T-cell (primary cell): ENCODE measurements around the gene GFER. TPM values are rescaled to one million over a fixed set of nuclear protein-coding genes. Genes with fewer than 3 reads are reported as not detected.

ENCODE experiments used
- ATAC-seq, 4 experiments: fragments of 200-7000 bp in 3 of 4; fragments of 150-1000 bp in 1 of 4; cut with Tn5 transposase; replicated peaks in 1 of 4; 1 replicate in 3 of 4; 2 replicates in 1 of 4; pipeline ENCODE4 v1.10.0; 2021; ENCODE audit warnings: moderate library complexity in 3 of 4, mild to moderate bottlenecking in 2 of 4, moderate number of reproducible peaks in 1 of 4
- CTCF ChIA-PET, 2 donors: fragments of 300-600 bp; sonication (Branson Sonifier 250); formaldehyde crosslinking; loops; one replicate each; lab custom pipeline; 2022; ENCODE audit warnings: antibody characterized with exemption in 2 of 2; lab: Charles Lee
- POLR2A ChIA-PET, 2 donors: fragments of 300-600 bp; sonication (Branson Sonifier 250); formaldehyde crosslinking; loops; one replicate each; lab custom pipeline; 2022; ENCODE audit warnings: antibody characterized with exemption in 2 of 2; lab: Charles Lee
- DNase-seq, 35 experiments: peaks; one replicate each; pipeline versions ENCODE4 v3.0.0 to v3.0.0-alpha.2; 2013 to 2023
- H3K27ac ChIP-seq: one replicate; pipeline ENCODE4 v1.5.1; 2013; ENCODE audit warnings: low read length
- H3K27me3 ChIP-seq, 2 experiments: replicated peaks in 1 of 2; 1 replicate in 1 of 2; 2 replicates in 1 of 2; pipeline versions ENCODE4 v1.6.1 to v1.7.0; 2013; ENCODE audit warnings: low read length in 1 of 2, mixed read lengths in 1 of 2; ENCODE audit not compliant: control insufficient read depth in 2 of 2, insufficient read depth in 2 of 2; ENCODE audit errors: extremely low read depth in 1 of 2
- H3K36me3 ChIP-seq, 2 donors: 1 replicate in 1 of 2; 2 replicates in 1 of 2; pipeline versions ENCODE4 v1.6.1 to v1.7.0; 2013; ENCODE audit warnings: low read length in 1 of 2; ENCODE audit not compliant: control insufficient read depth in 2 of 2, insufficient read depth in 1 of 2; ENCODE audit errors: extremely low read depth in 1 of 2
- H3K4me1 ChIP-seq, 2 experiments: 1 replicate in 1 of 2; 2 replicates in 1 of 2; pipeline versions ENCODE4 v1.6.1 to v1.7.0; 2013; ENCODE audit warnings: low read length in 2 of 2, mixed read lengths in 1 of 2; ENCODE audit not compliant: insufficient read depth in 2 of 2, control insufficient read depth in 1 of 2; ENCODE audit errors: extremely low read depth in 1 of 2
- H3K4me3 ChIP-seq, 2 donors: 1 replicate in 1 of 2; 2 replicates in 1 of 2; pipeline versions ENCODE4 v1.5.1 to v1.7.0; 2013; ENCODE audit warnings: mild to moderate bottlenecking in 2 of 2, low read length in 1 of 2, moderate library complexity in 1 of 2; ENCODE audit not compliant: control insufficient read depth in 1 of 2; ENCODE audit errors: extremely low read depth in 1 of 2
- H3K9me3 ChIP-seq: 2 replicates; pipeline ENCODE4 v1.7.0; 2013
- H3K27ac Mint-ChIP-seq, 2 donors: one replicate each; pipeline ENCODE4 v1.8.0; 2020 to 2021; ENCODE audit warnings: mild to moderate bottlenecking in 2 of 2, mixed read lengths in 2 of 2
- H3K27me3 Mint-ChIP-seq, 2 donors: one replicate each; pipeline ENCODE4 v1.8.0; 2021 to 2022; ENCODE audit warnings: mixed read lengths in 2 of 2
- H3K36me3 Mint-ChIP-seq: one replicate; pipeline ENCODE4 v1.8.0; 2021; ENCODE audit warnings: mixed read lengths
- H3K4me1 Mint-ChIP-seq, 3 donors: one replicate each; pipeline ENCODE4 v1.8.0; 2020 to 2022; ENCODE audit warnings: mixed read lengths in 3 of 3, mild to moderate bottlenecking in 1 of 3
- H3K4me3 Mint-ChIP-seq, 3 donors: one replicate each; pipeline ENCODE4 v1.8.0; 2020 to 2022; ENCODE audit warnings: mild to moderate bottlenecking in 3 of 3, mixed read lengths in 3 of 3, moderate library complexity in 3 of 3
- H3K9me3 Mint-ChIP-seq, 3 donors: one replicate each; pipeline ENCODE4 v1.8.0; 2020 to 2022; ENCODE audit warnings: mixed read lengths in 3 of 3
- WGBS: methylation state at CpG from one replicate; pipeline ENCODE4 v1.1.5; 2013; ENCODE audit warnings: missing lambda C conversion rate; ENCODE audit not compliant: insufficient coverage; 5-methylcytosine and 5-hydroxymethylcytosine counted together
- total RNA-seq, 35 experiments: library from RNA in 6 of 35; stranded (reverse) in 6 of 35; fragments of 120-200 nt in 1 of 35; gene quantifications; one replicate each; pipeline versions ENCODE4 v1.2.1 to v1.2.4 and lab custom pipeline; 2013 to 2026

GFER gene
- total RNA-seq, 5 donors from 2014 or later (not counting 1 experiment from before 2014, with no cell fraction given) = 16.1 to 31.9 (median 22.0) TPM

DNA sequence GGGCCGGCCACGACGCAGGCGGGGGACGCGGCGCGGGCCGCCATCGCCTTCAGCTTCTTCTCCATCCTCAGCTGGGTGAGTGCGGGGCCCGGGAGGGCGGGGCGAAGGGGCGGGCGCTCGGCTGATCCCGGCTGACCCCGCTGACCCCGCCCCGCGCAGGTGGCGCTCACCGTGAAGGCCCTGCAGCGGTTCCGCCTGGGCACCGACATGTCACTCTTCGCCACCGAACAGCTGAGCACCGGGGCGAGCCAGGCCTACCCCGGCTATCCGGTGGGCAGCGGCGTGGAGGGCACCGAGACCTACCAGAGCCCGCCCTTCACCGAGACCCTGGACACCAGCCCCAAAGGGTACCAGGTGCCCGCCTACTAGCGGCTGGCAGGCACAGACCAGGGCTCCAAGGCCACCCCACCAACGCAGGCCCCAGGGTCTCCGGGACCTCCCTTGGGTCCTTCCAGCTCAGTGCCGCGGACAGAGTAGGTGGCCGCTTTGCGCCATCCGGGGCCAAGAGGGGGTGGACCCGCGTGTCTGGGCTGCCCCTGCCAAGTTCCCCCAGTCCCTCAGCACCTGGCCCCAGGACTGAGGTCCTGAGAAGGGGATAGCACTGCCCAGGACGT, 8.8 kb downstream of the GFER start:
- H3K27ac Mint-ChIP-seq = no peak overlapping the region
- 65% methylated on average over 50 of the region's 50 CpGs for WGBS
- no peaks in the 10 kb centered on the region for H3K9me3 ChIP-seq
- ATAC-seq (no peak), DNase-seq (peak in 1 of 35 experiments; percentile 25)
- POLR2A ChIA-PET = interaction anchor here in 1 of 2 donors (0.7 to 1.4 kb wide), 3 partner anchors 9 to 159 kb away, joined by 3 to 9 read pairs (median 3); partner anchors contain the start of gene RPS2
- no peak overlapping the region for H3K4me3 Mint-ChIP-seq
- peaks cover 2 to 6% of the 10 kb centered on the region in 2 donors for H3K36me3 ChIP-seq
- H3K36me3 Mint-ChIP-seq = peaks cover 3% of the 10 kb centered on the region
- peaks cover 3 to 33% of the 10 kb centered on the region in 2 experiments for H3K27me3 ChIP-seq
- CTCF ChIA-PET = interaction anchor here in 1 of 2 donors (0.5 to 1.1 kb wide), 4 partner anchors 11 to 163 kb away, joined by 3 read pairs; partner anchors contain the start of genes RPS2 and TRAF7
- H3K4me3 ChIP-seq = no peak overlapping the region
- H3K4me1 Mint-ChIP-seq = peaks cover 7 to 28% (median 19%) of the 10 kb centered on the region in 3 donors
- no peaks in the 10 kb centered on the region for H3K9me3 Mint-ChIP-seq
- peaks cover 5 to 14% of the 10 kb centered on the region in 2 donors for H3K27me3 Mint-ChIP-seq
- peak overlapping the region; percentile 57 for H3K27ac ChIP-seq
- H3K4me1 ChIP-seq = peaks cover 16 to 30% of the 10 kb centered on the region in 2 experiments

- peaks cover 2 to 8% of the 10 kb centered on the region in 2 donors for H3K27me3 Mint-ChIP-seq
- 83% methylated on average over 1 of the region's 2 CpGs for WGBS
- H3K9me3 Mint-ChIP-seq = no peaks in the 10 kb centered on the region
- H3K4me3 Mint-ChIP-seq = peak overlapping the region in 2 of 3 donors; percentile 21 to 29
- peaks cover 6% of the 10 kb centered on the region for H3K36me3 Mint-ChIP-seq
- no peak for ATAC-seq
- POLR2A ChIA-PET = no interaction called here
- CTCF ChIA-PET = no interaction called here
- Histone ChIP-seq H3K4me1 (peaks cover 16 to 30% of the 10 kb centered on the region in 2 experiments), H3K27me3 (peaks cover 2 to 25% of the 10 kb centered on the region in 2 experiments), H3K27ac (peak overlapping the region; percentile 57), H3K9me3 (no peaks in the 10 kb centered on the region), H3K36me3 (peaks cover 2 to 15% of the 10 kb centered on the region in 2 donors), H3K4me3 (no peak overlapping the region)
- H3K27ac Mint-ChIP-seq = peak overlapping the region; percentile 48 to 84
- H3K4me1 Mint-ChIP-seq = peaks cover 5 to 25% (median 17%) of the 10 kb centered on the region in 3 donors
- DNase-seq = peak in 1 of 35 experiments; percentile 50
Observed at GRCh38 chr16:1993731-1994131, 9.7 kb downstream of the GFER start.

GRCh38 chr16:1997494-1998359, 13.7 kb downstream of the GFER start:
- no peak overlapping the region for H3K27ac ChIP-seq
- no peak overlapping the region for H3K27ac Mint-ChIP-seq
- H3K4me1 ChIP-seq = peaks cover 0 to 4% of the 10 kb centered on the region in 2 experiments
- no peaks in the 10 kb centered on the region for H3K9me3 Mint-ChIP-seq
- ATAC-seq (no peak), DNase-seq (no peak)
- no peak overlapping the region for H3K4me3 Mint-ChIP-seq
- peaks cover 14% of the 10 kb centered on the region for H3K36me3 Mint-ChIP-seq
- H3K4me1 Mint-ChIP-seq = peaks cover 0 to 6% (median 0%) of the 10 kb centered on the region in 3 donors
- no peaks in the 10 kb centered on the region for H3K27me3 ChIP-seq
- no peak overlapping the region for H3K4me3 ChIP-seq
- H3K27me3 Mint-ChIP-seq = no peaks in the 10 kb centered on the region
- H3K36me3 ChIP-seq = peaks cover 21 to 52% of the 10 kb centered on the region in 2 donors
- ChIA-PET CTCF (interaction anchor here in 1 of 2 donors (0.6 kb wide), 1 partner anchor 252 kb away, joined by 5 read pairs; no protein-coding TSS in a partner anchor), POLR2A (no interaction called here)
- H3K9me3 ChIP-seq = no peaks in the 10 kb centered on the region
- 91% methylated on average over 16 of the region's 26 CpGs for WGBS

DNA sequence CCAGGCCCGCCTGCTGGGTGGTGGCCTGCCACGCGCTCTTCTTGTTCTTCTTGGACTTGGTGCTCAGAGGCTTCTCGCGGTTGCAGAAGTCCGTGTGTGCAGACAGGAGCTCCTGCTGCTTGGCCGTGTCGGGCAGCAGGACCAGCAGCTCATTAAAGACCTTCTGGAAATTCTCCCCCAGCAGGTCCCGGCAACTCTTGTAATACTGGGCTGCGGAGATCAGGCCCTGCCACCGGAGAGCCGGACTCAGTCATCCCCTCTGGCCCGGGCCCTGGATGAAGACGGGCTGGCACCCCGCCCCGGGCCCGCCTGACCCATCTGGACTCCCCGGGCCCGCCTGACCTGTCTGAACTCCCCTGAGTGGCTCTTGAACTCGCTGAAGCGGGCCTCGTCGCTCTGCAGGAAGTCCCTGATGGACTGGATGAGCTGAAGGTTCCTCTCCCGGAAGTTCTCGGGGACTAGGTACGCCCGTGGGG, 14.4 kb downstream of the GFER start:
- WGBS = 96% methylated on average over 23 of the region's 27 CpGs
- H3K9me3 ChIP-seq = no peaks in the 10 kb centered on the region
- H3K4me3 ChIP-seq = no peak overlapping the region
- DNase-seq (no peak), ATAC-seq (no peak)
- Mint-ChIP-seq H3K9me3 (no peaks in the 10 kb centered on the region), H3K4me1 (peaks cover 0 to 4% (median 0%) of the 10 kb centered on the region in 3 donors), H3K4me3 (no peak overlapping the region), H3K27ac (no peak overlapping the region), H3K36me3 (peaks cover 14% of the 10 kb centered on the region), H3K27me3 (no peaks in the 10 kb centered on the region)
- no peaks in the 10 kb centered on the region for H3K27me3 ChIP-seq
- ChIA-PET CTCF (no interaction called here), POLR2A (no interaction called here)
- H3K36me3 ChIP-seq = peaks cover 23 to 59% of the 10 kb centered on the region in 2 donors
- peaks cover 0 to 5% of the 10 kb centered on the region in 2 experiments for H3K4me1 ChIP-seq
- H3K27ac ChIP-seq = no peak overlapping the region

- no peaks in the 10 kb centered on the region for H3K27me3 ChIP-seq
- H3K4me3 ChIP-seq = no peak overlapping the region
- peaks cover 14% of the 10 kb centered on the region for H3K36me3 Mint-ChIP-seq
- no peaks in the 10 kb centered on the region for H3K9me3 Mint-ChIP-seq
- POLR2A ChIA-PET = no interaction called here
- peaks cover 0 to 12% of the 10 kb centered on the region in 2 experiments for H3K4me1 ChIP-seq
- H3K9me3 ChIP-seq = no peaks in the 10 kb centered on the region
- no peak overlapping the region for H3K27ac Mint-ChIP-seq
- ATAC-seq = no peak
- H3K27ac ChIP-seq = no peak overlapping the region
- no peak for DNase-seq
- CTCF ChIA-PET = no interaction called here
- no peaks in the 10 kb centered on the region for H3K27me3 Mint-ChIP-seq
- H3K36me3 ChIP-seq = peaks cover 28 to 61% of the 10 kb centered on the region in 2 donors
- peaks cover 0 to 4% (median 3%) of the 10 kb centered on the region in 3 donors for H3K4me1 Mint-ChIP-seq
- WGBS = 96% methylated on average over 25 of the region's 39 CpGs
- no peak overlapping the region for H3K4me3 Mint-ChIP-seq
Observed at GRCh38 chr16:1998852-1999801, 15.1 kb downstream of the GFER start.
